GM19324 (cell line): ENCODE measurements around the gene FDPS.

Experiments used
- ATAC-seq: cut with Tn5 transposase; IDR thresholded peaks from one replicate; pipeline ENCODE4 v1.9.1; 2021; ENCODE audit warnings: mild to moderate bottlenecking, moderate library complexity; ENCODE audit not compliant: unreplicated experiment, low FRiP score

Gene FDPS

DNA sequence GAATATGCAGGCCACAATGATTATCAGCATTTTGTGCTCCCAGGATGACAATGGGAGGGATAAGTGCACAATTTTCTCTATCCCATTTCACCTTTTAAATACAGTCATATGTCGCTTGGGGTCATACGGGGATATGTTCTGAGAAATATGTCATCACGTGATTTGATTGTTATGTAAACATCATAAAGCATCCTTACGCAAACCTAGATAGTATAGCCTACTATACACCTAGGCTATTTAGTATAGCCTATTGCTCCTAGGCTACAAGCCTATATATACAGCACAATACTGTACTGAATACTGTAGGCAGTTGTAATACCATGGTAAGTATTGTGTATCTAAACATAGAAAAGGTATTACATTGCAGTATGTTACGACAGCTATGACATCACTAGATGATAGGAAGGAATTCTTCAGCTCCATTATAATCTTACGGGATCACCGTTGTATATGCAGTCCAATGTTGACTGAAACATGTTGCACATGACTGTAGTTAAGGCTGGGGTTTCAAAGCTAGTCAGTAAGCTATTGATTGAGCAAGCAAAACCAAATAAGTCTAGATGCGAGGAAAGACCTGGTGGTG lies 30.9 kb downstream of the FDPS start:
- no peak for ATAC-seq

DNA sequence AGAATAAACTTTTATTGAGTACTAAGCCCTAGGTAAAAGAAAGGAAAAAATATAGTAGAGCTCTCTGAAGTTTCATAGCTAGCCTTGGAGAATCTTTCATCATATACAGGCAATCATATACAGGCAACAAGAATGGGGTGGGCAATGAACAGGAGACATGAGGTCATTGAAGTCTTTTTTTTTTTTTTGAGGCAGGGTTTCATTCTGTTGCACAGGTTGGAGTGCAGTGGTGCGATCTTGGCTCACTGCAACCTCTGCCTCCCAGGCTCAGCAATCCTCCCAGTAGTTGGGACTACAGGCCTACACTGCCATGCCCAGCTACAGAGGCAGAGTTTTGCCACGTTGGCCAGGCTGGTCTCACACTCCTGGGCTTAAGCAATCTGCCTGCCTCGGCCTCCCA lies 34.2 kb downstream of the FDPS start:
- ATAC-seq: no peak

DNA sequence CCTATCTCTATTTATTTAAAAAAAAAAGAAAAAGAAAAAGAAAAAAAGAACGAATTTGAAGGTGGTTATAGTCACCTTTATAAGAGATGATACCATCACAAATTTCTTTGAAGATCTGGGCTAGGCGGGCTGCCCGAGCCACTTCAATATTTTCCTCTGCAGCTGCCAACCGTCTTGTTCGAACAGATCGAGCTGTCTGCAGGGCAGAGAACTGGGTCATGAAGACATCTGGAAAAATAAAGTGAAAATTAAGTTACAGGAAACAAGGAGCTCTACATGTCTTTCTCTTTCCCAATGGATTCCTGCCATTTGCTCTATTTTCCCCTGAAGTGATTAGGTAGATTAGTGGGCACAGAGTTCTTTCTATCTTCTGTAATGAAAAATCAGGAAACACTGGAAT lies 44.0 kb downstream of the FDPS start:
- ATAC-seq: no peak

DNA sequence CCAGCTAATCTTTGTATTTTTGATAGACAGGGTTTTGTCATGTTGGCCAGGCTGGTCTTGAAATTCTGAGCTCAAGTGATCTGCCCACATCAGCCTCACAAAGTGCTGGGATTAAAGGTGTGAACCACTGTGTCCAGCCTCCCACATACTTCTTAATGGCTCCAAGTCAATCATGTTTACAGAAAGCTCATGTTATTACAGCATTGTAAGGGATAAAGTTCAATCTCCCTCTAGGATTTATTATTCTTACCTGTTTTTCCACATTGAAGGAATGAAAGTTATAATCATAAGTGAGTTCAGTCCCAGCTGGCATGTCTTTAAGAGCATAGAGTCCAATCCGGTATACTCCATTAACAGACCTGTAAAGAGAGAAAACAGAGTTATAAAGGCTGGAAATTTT lies 51.4 kb downstream of the FDPS start:
- no peak for ATAC-seq
